RPMI8226 (cell line): Measurements from ENCODE around the gene MBP.

ENCODE experiments used
- DNase-seq: peaks from one replicate; pipeline ENCODE4 v3.0.0-alpha.2; 2015

Gene MBP

GRCh38 chr18:77098029-77098428 is 34.6 kb downstream of the MBP start:
- DNase-seq, result no peak

GRCh38 chr18:77096936-77097886 is 35.4 kb downstream of the MBP start:
- DNase-seq, result no peak

- no peak for DNase-seq
These were observed 36.9 kb downstream of the MBP start for GRCh38 chr18:77095391-77096371.

- DNase-seq, result no peak
These were observed 39.0 kb downstream of the MBP start for GRCh38 chr18:77093586-77093985.

DNA sequence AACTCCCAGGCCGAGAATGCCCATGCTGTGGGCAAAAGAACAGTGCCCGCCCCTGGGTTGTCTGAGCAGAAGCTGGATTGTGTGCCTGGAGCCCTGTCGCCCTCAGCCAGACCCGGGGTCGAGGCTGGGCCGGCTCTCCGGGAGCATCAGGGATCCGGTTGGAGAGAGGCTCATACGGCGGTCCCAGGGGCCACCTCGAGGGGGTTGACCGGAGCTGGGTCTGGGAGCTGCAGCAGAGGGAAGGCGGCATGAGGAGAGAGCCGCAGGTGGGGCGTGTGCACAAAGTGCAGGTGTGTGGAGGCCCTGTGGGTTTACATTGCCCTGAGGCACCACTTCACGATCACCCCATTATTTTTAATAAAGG is 39.5 kb downstream of the MBP start:
- no peak for DNase-seq

DNA sequence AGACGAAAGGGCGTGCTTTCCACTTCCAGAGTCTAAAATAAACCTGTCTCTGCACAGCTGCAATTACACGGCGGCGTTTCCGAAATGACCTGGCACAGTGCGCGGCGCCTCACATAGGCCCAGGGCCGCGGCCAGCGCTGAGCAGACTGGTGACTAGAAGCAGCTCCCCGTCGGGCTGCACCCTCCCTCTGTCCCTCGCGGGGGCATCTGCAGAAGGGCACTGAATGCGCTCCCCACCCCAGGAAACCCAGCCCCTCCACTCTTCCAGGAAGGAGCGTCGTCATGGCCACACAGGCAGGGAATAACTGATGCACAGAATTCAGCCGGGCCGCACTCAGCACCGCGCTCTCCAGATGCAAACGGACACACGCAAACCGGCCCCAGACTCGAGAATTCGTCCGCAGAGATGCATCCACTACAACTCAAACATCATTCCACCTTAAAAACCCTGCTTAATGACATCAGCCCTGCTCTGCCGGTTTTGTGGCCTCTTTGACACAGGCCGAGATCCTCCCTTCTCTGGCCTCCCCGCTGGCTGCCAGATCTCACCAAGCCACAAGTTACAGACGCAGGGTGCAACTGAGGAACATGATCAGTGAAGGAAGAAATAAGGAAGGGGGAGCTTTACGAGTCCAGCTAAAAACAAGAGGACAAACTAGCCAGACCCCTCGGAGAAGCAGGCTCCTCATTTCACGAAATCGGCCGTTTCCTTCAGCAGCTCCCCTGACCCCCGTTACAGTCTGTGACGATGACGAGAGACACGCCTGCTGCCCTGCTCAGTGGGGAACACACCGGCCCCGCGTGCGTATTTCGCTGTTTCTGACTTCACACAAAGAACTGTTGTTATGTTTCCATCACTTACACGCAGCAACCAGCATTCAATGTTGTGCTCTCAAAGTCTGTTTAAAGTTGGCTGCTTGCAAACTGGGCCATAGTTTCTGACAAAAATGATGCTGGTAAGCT is 40.2 kb downstream of the MBP start:
- no peak for DNase-seq

GRCh38 chr18:77091366-77091765 is 41.2 kb downstream of the MBP start:
- DNase-seq, result no peak

DNA sequence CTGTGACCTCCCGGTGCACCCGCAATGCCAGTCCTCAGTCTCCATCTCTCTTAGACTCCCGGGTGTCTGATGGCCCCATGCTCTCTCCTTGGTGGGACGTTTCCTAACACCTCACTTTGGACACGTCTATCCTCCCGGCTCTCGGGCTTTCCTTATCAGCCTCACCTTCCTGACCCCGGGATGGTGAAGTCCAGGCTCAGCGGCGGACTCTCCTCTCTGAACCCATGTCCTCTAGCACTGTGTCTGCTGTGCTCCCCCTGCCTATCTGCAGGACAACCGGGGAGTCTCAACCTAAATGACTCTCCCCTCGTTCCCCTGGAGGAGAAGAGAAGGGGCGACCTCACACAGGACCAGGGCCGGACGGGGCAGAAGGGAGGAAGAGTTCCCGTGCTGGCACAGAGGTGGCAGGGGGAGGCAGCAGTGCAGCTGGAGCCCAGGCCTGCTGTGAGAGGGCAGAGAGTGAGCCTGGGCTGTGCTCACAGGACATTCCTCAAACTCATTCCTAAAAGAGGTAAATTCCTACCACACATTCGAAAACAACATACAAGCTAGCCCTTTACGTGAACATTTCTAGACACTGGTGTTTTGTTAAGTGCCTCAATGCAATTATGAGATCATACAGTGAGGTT is 41.9 kb downstream of the MBP start:
- DNase-seq, result no peak

DNA sequence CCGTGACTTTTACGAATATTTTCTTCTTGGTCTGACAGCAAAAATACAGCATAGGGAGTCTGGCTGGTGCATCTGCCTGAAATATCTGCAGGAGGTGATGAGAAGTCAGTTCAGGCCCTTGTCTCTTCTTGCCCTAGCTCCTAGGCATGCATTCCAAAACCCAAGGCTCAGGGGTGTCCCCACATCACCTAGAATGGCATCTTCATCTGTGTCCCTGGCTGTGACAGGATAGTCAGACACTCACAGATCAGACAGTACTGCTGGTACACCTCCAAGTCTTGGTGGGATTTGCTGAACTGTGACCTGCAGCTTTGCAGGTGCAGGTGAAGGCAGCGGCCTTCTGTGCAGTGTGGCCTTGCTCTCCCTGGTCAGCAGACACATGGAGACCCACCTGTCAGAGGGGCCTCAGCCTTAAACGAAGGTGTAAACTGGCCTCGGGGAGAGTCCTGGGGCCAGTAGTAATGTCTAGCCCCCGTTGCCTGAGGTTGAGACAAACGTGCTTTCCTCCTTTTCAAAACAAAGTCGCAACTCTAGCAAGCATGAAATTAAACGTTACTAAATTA is 42.8 kb downstream of the MBP start:
- no peak for DNase-seq

DNA sequence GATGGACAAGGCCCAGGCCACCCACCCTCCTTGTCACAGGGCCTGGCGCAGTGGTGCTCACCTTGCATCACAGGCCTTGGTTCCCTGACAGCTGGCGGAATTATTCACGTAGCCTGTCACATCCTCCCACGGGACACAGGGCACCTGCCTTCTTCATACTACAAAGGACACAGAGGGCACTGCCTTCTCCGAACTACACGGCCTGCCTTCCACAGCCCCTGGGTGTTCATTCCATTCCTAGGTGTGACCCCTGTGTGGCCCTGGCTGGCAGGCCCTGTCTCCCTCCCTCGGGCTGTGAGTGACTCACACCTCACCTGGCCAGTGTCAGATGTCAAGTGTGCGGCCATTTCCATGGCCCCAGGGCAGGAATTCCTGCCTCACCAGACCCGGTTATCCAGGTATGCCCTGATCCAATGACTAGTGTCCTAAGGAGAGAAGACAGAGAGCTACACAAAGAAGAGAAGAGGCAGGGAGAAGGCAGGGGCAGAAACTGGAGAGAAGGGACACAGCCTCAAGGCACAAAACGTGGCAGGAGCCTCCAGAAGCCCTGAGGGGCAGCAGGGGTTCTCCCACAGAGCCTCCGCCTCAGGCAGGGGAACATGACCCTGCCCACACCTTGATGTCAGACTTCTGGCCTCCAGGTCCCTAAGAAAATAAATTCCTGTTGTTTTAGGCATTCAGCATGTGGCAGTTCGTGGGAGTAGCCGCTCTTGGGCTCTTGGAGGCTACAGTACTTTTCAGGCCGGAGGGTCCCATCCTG is 43.4 kb downstream of the MBP start:
- no peak for DNase-seq

GRCh38 chr18:77087393-77088141 is 45.0 kb downstream of the MBP start:
- DNase-seq, result no peak

- DNase-seq, result no peak
These were observed 45.8 kb downstream of the MBP start for GRCh38 chr18:77086656-77087392.

DNA sequence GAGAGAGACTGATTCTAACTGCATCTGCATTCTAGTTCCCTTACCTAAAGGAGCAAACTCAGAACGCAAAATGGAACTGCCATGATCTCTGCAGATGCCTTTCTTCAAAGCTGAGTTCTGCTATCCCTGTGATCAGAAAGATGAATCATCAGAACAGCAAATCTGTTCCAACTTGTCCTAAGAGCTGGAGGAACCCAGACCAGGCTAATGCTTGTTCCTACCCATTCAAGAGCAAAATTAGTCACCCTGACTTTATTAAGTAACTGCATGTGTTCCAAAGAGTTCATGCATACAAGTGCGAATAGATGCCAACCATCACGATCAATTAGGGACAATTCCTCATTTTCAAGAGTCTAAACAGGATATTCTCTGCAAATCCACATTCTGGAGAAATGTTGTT is 46.5 kb downstream of the MBP start:
- no peak for DNase-seq

DNA sequence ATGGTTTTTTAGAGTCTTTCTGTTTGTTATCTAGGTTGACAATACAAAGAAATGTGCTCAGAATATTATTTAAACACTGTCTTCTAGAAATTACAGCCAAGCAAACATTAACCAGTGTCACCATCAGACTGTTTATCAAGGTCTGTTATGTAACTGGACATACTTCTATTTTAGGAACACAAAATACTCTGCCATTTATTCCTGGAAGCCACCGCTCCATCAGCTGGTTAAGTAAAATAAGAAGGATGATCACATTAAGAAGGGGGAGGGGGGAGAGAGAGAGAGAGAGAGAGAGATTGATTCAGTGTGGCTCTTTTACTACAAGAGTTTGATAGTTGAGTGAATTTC is 47.9 kb downstream of the MBP start:
- no peak for DNase-seq

DNA sequence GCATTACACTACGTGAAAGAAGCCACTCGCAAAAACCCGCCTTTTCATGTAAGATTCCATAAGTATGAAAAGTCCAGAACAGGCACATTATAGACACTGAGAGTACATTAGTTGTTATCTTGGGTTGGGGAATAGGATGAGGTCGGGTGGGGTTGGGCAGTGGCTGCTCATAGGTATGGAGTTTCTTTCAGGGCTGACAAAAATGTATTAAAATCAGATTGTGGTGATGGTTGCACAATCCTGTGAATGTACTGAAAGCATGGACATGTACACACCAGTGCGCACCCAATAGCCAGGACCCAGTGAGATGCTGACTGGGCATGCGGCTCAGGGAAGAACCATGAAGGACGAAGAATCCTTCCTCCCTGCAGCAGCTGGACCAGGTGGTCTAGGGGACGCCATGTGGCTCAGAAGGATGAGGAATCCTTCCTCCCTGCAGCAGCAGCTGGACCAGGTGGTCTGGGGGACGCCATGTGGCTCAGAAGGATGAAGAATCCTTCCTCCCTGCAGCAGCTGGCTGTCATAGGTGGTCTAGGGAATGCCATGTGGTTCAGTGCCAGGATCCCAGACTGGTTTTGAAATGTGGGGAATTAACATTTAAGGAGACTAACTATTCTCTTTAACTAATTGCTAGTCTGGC is 50.1 kb downstream of the MBP start:
- no peak for DNase-seq

- peak; percentile 31 for DNase-seq
These were observed 51.2 kb downstream of the MBP start for GRCh38 chr18:77081390-77081778.

DNA sequence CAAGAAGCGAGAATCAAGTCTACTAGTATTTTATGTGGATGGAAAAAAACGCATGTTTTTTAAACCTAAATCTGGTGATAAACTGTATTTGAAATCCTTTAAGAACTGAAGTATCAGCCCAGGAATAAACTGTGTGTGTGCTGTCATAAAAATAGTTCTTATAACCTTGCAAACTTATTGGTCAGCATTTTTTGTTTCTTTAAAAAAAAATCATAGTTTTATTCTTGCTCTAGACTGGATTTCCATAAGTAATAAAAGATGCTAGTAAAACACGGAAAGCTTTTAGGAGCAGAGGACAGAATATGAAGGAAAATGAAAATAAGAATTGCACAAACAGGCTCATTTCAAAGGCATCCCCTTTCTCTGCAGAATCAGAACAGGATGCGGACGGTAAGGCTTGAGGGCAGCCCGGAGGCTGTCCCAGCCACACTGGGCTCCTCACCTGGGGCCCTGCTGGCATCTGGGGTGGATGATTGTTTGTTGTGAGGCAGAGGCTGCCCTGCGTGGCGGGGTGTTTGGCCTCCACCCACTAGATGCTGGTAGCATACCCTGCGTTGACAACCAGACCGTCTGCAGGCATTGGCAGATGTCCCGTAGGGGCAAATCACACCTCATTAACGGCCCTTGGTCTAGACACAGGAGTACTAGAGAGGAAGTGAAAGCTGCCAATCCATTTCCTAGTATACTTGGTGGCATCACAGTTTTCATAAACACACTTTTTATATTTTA is 52.5 kb downstream of the MBP start:
- peak; percentile 98 for DNase-seq

GRCh38 chr18:77079088-77079487 is 53.5 kb downstream of the MBP start:
- DNase-seq, result no peak
